ENCODE results near the gene OR4D2.

GRCh38 chr17:58120195-58120822 is 46.5 kb upstream of the OR4D2 start:
- TF ChIP-seq CTCF (IDR thresholded peaks at IDR 0.05), result no peak
- no peak for TF ChIP-seq POLR2A (IDR thresholded peaks at IDR 0.05)

Data from testis (tissue), 2 donors.